Calu3 (cell line): ENCODE measurements around the gene TDRD10. TPM values are rescaled to one million over a fixed set of nuclear protein-coding genes. Genes with fewer than 3 reads are reported as not detected.
A peak's percentile ranks its signal among the peaks of the same experiment; 100 is the strongest.
"Not testable (repeated sequence)": the region's sequence is repeated elsewhere in the genome, so short reads cannot be mapped to it uniquely, and the experiment has no call there.

ENCODE experiments used
- BruUV-seq: library from RNA; stranded (reverse); fragments of 400-500 nt; replicated peaks from 2 replicates; lab custom pipeline; 2021; lab: Mats Ljungman, UMichigan
- CTCF ChIA-PET: fragments of 300-600 bp; sonication (Branson Sonifier 250); formaldehyde crosslinking; loops from one replicate; lab custom pipeline; 2022; ENCODE audit warnings: antibody characterized with exemption; lab: Charles Lee
- DNase-seq: peaks from one replicate; pipeline ENCODE4 v3.0.0; 2022
- H3K27ac Mint-ChIP-seq: one replicate; pipeline ENCODE4 v1.8.0; 2022; ENCODE audit warnings: mixed read lengths; ENCODE audit not compliant: unreplicated experiment
- H3K27me3 Mint-ChIP-seq: one replicate; pipeline ENCODE4 v1.8.0; 2022; ENCODE audit warnings: mixed read lengths; ENCODE audit not compliant: unreplicated experiment
- H3K36me3 Mint-ChIP-seq: one replicate; pipeline ENCODE4 v1.8.0; 2022; ENCODE audit warnings: mild to moderate bottlenecking, moderate library complexity, mixed read lengths; ENCODE audit not compliant: insufficient read depth, unreplicated experiment
- H3K4me1 Mint-ChIP-seq: one replicate; pipeline ENCODE4 v1.8.0; 2022; ENCODE audit warnings: mild to moderate bottlenecking, low read depth, mixed read lengths; ENCODE audit not compliant: unreplicated experiment
- H3K4me3 Mint-ChIP-seq: one replicate; pipeline ENCODE4 v1.8.0; 2022; ENCODE audit warnings: mild to moderate bottlenecking, low read depth, moderate library complexity, mixed read lengths; ENCODE audit not compliant: unreplicated experiment
- H3K9me3 Mint-ChIP-seq: one replicate; pipeline ENCODE4 v1.8.0; 2022; ENCODE audit warnings: low read depth, mixed read lengths; ENCODE audit not compliant: unreplicated experiment
- CTCF ChIP-seq: fragments of 200-600 bp; IDR thresholded peaks from one replicate; pipeline ENCODE4 v1.8.0; 2022; ENCODE audit warnings: antibody characterized with exemption; ENCODE audit not compliant: unreplicated experiment
- intact Hi-C: fragments of 100-400 bp; cut with micrococcal nuclease; formaldehyde crosslinking; loops from one replicate; pipeline ENCODE4 v1.10.0; 2022; ENCODE audit not compliant: unreplicated experiment
- total RNA-seq: library from RNA; stranded (reverse); gene quantifications from 2 replicates; pipeline ENCODE4 v1.2.3, GENCODE V29; 2022

The TDRD10 gene
- total RNA-seq, 1 experiment from 2014 or later, result not detected

DNA sequence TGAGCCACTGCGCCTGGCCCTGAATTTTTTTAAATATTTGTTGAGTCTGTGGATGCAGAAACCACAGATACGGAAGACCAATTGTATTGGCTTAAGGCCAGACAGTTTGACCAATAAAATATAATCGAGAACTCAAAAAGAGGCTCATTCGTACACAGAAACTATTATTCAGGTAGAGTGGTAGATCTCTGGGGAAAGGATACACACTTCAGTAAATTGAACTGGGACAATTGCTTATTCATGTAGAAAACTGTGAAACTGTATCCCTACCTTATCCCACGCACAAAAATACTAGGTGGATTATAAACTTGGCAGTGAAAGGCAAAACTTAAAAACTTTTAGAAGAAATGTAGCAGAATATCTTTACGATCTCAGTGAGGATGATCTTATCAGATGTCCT, 25.2 kb downstream of the TDRD10 start:
- H3K36me3 Mint-ChIP-seq, result no peaks in the 10 kb centered on the region
- no peaks in the 10 kb centered on the region for H3K4me1 Mint-ChIP-seq
- TF ChIP-seq CTCF, result no peak
- intact Hi-C loops, result no loop called here
- CTCF ChIA-PET, result no interaction called here
- DNase-seq, result no peak
- H3K27ac Mint-ChIP-seq, result no peak overlapping the region
- no peaks in the 10 kb centered on the region for H3K9me3 Mint-ChIP-seq
- H3K27me3 Mint-ChIP-seq, result peaks cover 32% of the 10 kb centered on the region
- no TSS peak for BruUV-seq
- no peak overlapping the region for H3K4me3 Mint-ChIP-seq

- H3K4me3 Mint-ChIP-seq, result no peak overlapping the region
- TF ChIP-seq CTCF, result no peak
- BruUV-seq, result no TSS peak
- H3K27ac Mint-ChIP-seq, result no peak overlapping the region
- DNase-seq, result no peak
- H3K4me1 Mint-ChIP-seq, result no peaks in the 10 kb centered on the region
- intact Hi-C loops, result no loop called here
- H3K36me3 Mint-ChIP-seq, result no peaks in the 10 kb centered on the region
- CTCF ChIA-PET, result no interaction called here
- peaks cover 26% of the 10 kb centered on the region for H3K27me3 Mint-ChIP-seq
- no peaks in the 10 kb centered on the region for H3K9me3 Mint-ChIP-seq
These were observed 27.3 kb downstream of the TDRD10 start for GRCh38 chr1:154529308-154529707.

- intact Hi-C loops, H3K4me1 Mint-ChIP-seq, H3K36me3 Mint-ChIP-seq, H3K27ac Mint-ChIP-seq, DNase-seq, BruUV-seq, H3K4me3 Mint-ChIP-seq, H3K9me3 Mint-ChIP-seq: not testable (repeated sequence)
- CTCF ChIA-PET, result interaction anchor here (0.6 kb wide), 1 partner anchor 33 kb away, joined by 5 read pairs; no protein-coding TSS in a partner anchor
- H3K27me3 Mint-ChIP-seq, result peaks cover 42% of the 10 kb centered on the region
These were observed 29.9 kb downstream of the TDRD10 start for GRCh38 chr1:154531950-154532349.

- H3K36me3 Mint-ChIP-seq, result no peaks in the 10 kb centered on the region
- no TSS peak for BruUV-seq
These were observed 32.2 kb downstream of the TDRD10 start for GRCh38 chr1:154533952-154534844.

More at GRCh38 chr1:154533952-154534844, 32.2 kb downstream of the TDRD10 start:
- no peaks in the 10 kb centered on the region for H3K4me1 Mint-ChIP-seq
- H3K27me3 Mint-ChIP-seq, result peaks cover 64% of the 10 kb centered on the region
- TF ChIP-seq CTCF, result peak; percentile 71
- intact Hi-C loops, result no loop called here
- no peak overlapping the region for H3K4me3 Mint-ChIP-seq
- H3K27ac Mint-ChIP-seq, result no peak overlapping the region
- peak; percentile 66 for DNase-seq
- no peaks in the 10 kb centered on the region for H3K9me3 Mint-ChIP-seq
- CTCF ChIA-PET, result interaction anchor here (0.6 to 3.0 kb wide), 3 partner anchors 12 to 206 kb away, joined by 3 to 18 read pairs (median 3); no protein-coding TSS in a partner anchor
